Measurements from ENCODE around the gene FOXN4. TPM values are rescaled to one million over a fixed set of nuclear protein-coding genes. Genes with fewer than 3 reads are reported as not detected.

Gene FOXN4
- total RNA-seq, 1 experiment from 2014 or later: 0.52 TPM

- TF ChIP-seq ELF1 (IDR thresholded peaks at IDR 0.05; ENCODE audit: borderline replicate concordance, low read depth) (no peak), SP1 (IDR thresholded peaks at IDR 0.05; ENCODE audit: low read depth) (no peak), FOSL1 (IDR thresholded peaks at IDR 0.05; ENCODE audit: low read depth) (no peak), POLR2AphosphoS5 (IDR thresholded peaks at IDR 0.05; ENCODE audit: low read depth, low read length) (no peak)
Measured at GRCh38 chr12:109270494-109270893, 38.6 kb downstream of the FOXN4 start (continued).

GRCh38 chr12:109269428-109269827 lies 39.7 kb downstream of the FOXN4 start:
- Histone ChIP-seq H3K4me2 (ENCODE audit: low read length) (no peak overlapping the region), H3K4me3 (replicated peaks in 1 of 2; ENCODE audit: low read depth in 1 of 2, low read length in 2 of 2) (no peak overlapping the region), H3K27ac (ENCODE audit: low read depth, low read length) (no peak overlapping the region), H3K79me2 (ENCODE audit: insufficient read depth, low read length) (no peaks in the 10 kb centered on the region), H3K36me3 (ENCODE audit: control insufficient read depth in 1 of 2, insufficient read depth in 2 of 2, low read length in 2 of 2) (no peaks in the 10 kb centered on the region), H2AFZ (ENCODE audit: low read depth, low read length, poor library complexity, severe bottlenecking) (no peak overlapping the region), H3K27me3 (ENCODE audit: insufficient read depth, low read length) (no peaks in the 10 kb centered on the region), H3K9me2 (ENCODE audit: insufficient read depth) (no peaks in the 10 kb centered on the region), H3K9ac (ENCODE audit: low read length) (no peak overlapping the region), H3K4me1 (ENCODE audit: control insufficient read depth in 1 of 2, insufficient read depth in 2 of 2, low read length in 2 of 2) (peaks cover 0 to 5% of the 10 kb centered on the region in 2 experiments; a peak in 2 of 4 replicates), H3K9me3 (ENCODE audit: control insufficient read depth in 1 of 2, insufficient read depth in 1 of 2, low read depth in 1 of 2, low read length in 2 of 2) (no peaks in the 10 kb centered on the region), H4K20me1 (ENCODE audit: insufficient read depth) (no peaks in the 10 kb centered on the region)
- no peak for TF ChIP-seq JUND (IDR thresholded peaks at IDR 0.05)
- no peak for TF ChIP-seq POLR2A (IDR thresholded peaks at IDR 0.05; ENCODE audit: borderline replicate concordance, extremely low read depth, insufficient read depth, insufficient read length)
- TF ChIP-seq EZH2phosphoT487 (IDR thresholded peaks at IDR 0.05; ENCODE audit: borderline replicate concordance): no peak
- TF ChIP-seq CBX3 (IDR thresholded peaks at IDR 0.05; ENCODE audit: low read depth): no peak
- BruUV-seq (replicated peaks): no TSS peak
- ChIA-PET CTCF (interaction anchor here (0.8 to 1.3 kb wide), 3 partner anchors 9 to 121 kb away, joined by 3 to 5 read pairs (median 3); no protein-coding TSS in a partner anchor), RAD21 (ENCODE audit: low non-redundant PET in 1 of 2, low total read pairs in 2 of 2, uncharacterized antibody in 2 of 2, unreplicated experiment in 2 of 2) (no interaction called here), POLR2A (no interaction called here)
- ATAC-seq: no peak
- intact Hi-C loops (cut with micrococcal nuclease): no loop called here
- DNase-seq (ENCODE audit: low read depth, low spot score): no peak

- Histone ChIP-seq H3K4me2 (ENCODE audit: low read length) (no peak overlapping the region), H2AFZ (ENCODE audit: low read depth, low read length, poor library complexity, severe bottlenecking) (no peak overlapping the region), H3K27ac (ENCODE audit: low read depth, low read length) (no peak overlapping the region), H3K4me3 (replicated peaks in 1 of 2; ENCODE audit: low read depth in 1 of 2, low read length in 2 of 2) (no peak overlapping the region), H3K9ac (ENCODE audit: low read length) (no peak overlapping the region), H3K9me2 (ENCODE audit: insufficient read depth) (no peaks in the 10 kb centered on the region), H3K9me3 (ENCODE audit: control insufficient read depth in 1 of 2, insufficient read depth in 1 of 2, low read depth in 1 of 2, low read length in 2 of 2) (no peaks in the 10 kb centered on the region), H3K36me3 (ENCODE audit: control insufficient read depth in 1 of 2, insufficient read depth in 2 of 2, low read length in 2 of 2) (no peaks in the 10 kb centered on the region), H3K4me1 (ENCODE audit: control insufficient read depth in 1 of 2, insufficient read depth in 2 of 2, low read length in 2 of 2) (peaks cover 0 to 10% of the 10 kb centered on the region in 2 experiments; a peak in 2 of 4 replicates), H3K79me2 (ENCODE audit: insufficient read depth, low read length) (no peaks in the 10 kb centered on the region), H3K27me3 (ENCODE audit: insufficient read depth, low read length) (no peaks in the 10 kb centered on the region), H4K20me1 (ENCODE audit: insufficient read depth) (no peaks in the 10 kb centered on the region)
- CTCF ChIA-PET: interaction anchor here (0.8 to 1.3 kb wide), 3 partner anchors 9 to 121 kb away, joined by 3 to 5 read pairs (median 3); no protein-coding TSS in a partner anchor
- DNase-seq (ENCODE audit: low read depth, low spot score): no peak
- no peak for ATAC-seq
- TF ChIP-seq MAX (IDR thresholded peaks at IDR 0.05): no peak
- no peak for TF ChIP-seq YY1 (IDR thresholded peaks at IDR 0.05; ENCODE audit: extremely low read depth, insufficient replicate concordance, low read depth, low read length)
- no peak for TF ChIP-seq ZNF274 (IDR thresholded peaks at IDR 0.05; ENCODE audit: low read depth, low read length)
- TF ChIP-seq CBX3 (IDR thresholded peaks at IDR 0.05; ENCODE audit: low read depth): no peak
- TF ChIP-seq TCF7L2 (IDR thresholded peaks at IDR 0.05; ENCODE audit: borderline replicate concordance, extremely low read depth, insufficient read depth, insufficient read length): no peak
- no peak for TF ChIP-seq SP1 (IDR thresholded peaks at IDR 0.05; ENCODE audit: low read depth)
- TF ChIP-seq SRF (IDR thresholded peaks at IDR 0.05; ENCODE audit: low read depth): no peak
- TF ChIP-seq EGR1 (IDR thresholded peaks at IDR 0.05; ENCODE audit: low read depth): no peak
- no peak for TF ChIP-seq ZFX (IDR thresholded peaks at IDR 0.05)
- no peak for TF ChIP-seq EZH2phosphoT487 (IDR thresholded peaks at IDR 0.05; ENCODE audit: borderline replicate concordance)
- TF ChIP-seq REST (IDR thresholded peaks at IDR 0.05; ENCODE audit: low read depth): no peak
- TF ChIP-seq SIN3A (IDR thresholded peaks at IDR 0.05; ENCODE audit: low read depth): no peak
- intact Hi-C loops (cut with micrococcal nuclease): no loop called here
- POLR2A ChIA-PET: no interaction called here
- RAD21 ChIA-PET (ENCODE audit: low non-redundant PET in 1 of 2, low total read pairs in 2 of 2, uncharacterized antibody in 2 of 2, unreplicated experiment in 2 of 2): no interaction called here
- BruUV-seq (replicated peaks): no TSS peak
Measured at GRCh38 chr12:109268896-109269295, 40.2 kb downstream of the FOXN4 start.

Measured in HCT116 (cell line).